GM18511 (cell line): ENCODE data around the gene ASAP3.
"Not testable (repeated sequence)": the region's sequence is repeated elsewhere in the genome, so short reads cannot be mapped to it uniquely, and the experiment has no call there.

Experiments used
- ATAC-seq: cut with Tn5 transposase; IDR thresholded peaks from one replicate; pipeline ENCODE4 v1.9.1; 2021; ENCODE audit warnings: mild to moderate bottlenecking, moderate library complexity; ENCODE audit not compliant: unreplicated experiment

The ASAP3 gene

GRCh38 chr1:23515905-23516304 lies 31.9 kb upstream of the ASAP3 start:
- no peak for ATAC-seq

GRCh38 chr1:23514111-23514679 lies 30.2 kb upstream of the ASAP3 start:
- ATAC-seq, result no peak

- ATAC-seq, result no peak
Observed at GRCh38 chr1:23509896-23510295, 25.9 kb upstream of the ASAP3 start.

GRCh38 chr1:23506376-23507107 lies 22.6 kb upstream of the ASAP3 start:
- ATAC-seq, result no peak

- no peak for ATAC-seq
Observed at GRCh38 chr1:23505851-23506250, 21.9 kb upstream of the ASAP3 start.

- not testable (repeated sequence) for ATAC-seq
Observed at GRCh38 chr1:23504156-23504555, 20.2 kb upstream of the ASAP3 start.

- ATAC-seq, result no peak
Observed at GRCh38 chr1:23502951-23503350, 19.0 kb upstream of the ASAP3 start.

- ATAC-seq, result no peak
Observed at GRCh38 chr1:23500466-23500865, 16.5 kb upstream of the ASAP3 start.

- no peak for ATAC-seq
Observed at GRCh38 chr1:23497777-23498439, 13.9 kb upstream of the ASAP3 start.

GRCh38 chr1:23496490-23497181 lies 12.7 kb upstream of the ASAP3 start:
- ATAC-seq, result no peak

GRCh38 chr1:23494836-23495235 lies 10.9 kb upstream of the ASAP3 start:
- not testable (repeated sequence) for ATAC-seq

GRCh38 chr1:23492776-23493175 lies 8.8 kb upstream of the ASAP3 start:
- not testable (repeated sequence) for ATAC-seq

GRCh38 chr1:23492132-23492720 lies 8.2 kb upstream of the ASAP3 start:
- ATAC-seq, result no peak

- no peak for ATAC-seq
Observed at GRCh38 chr1:23489842-23490241, 5.9 kb upstream of the ASAP3 start.

GRCh38 chr1:23485002-23485332 lies 988 bp upstream of the ASAP3 start:
- ATAC-seq, result no peak

GRCh38 chr1:23484253-23485001 lies 448 bp upstream of the ASAP3 start:
- ATAC-seq, result peak; percentile 54

GRCh38 chr1:23481904-23482303 lies 2.1 kb downstream of the ASAP3 start:
- no peak for ATAC-seq

GRCh38 chr1:23481026-23481597 lies 2.9 kb downstream of the ASAP3 start:
- ATAC-seq, result no peak

GRCh38 chr1:23480187-23481025 lies 3.6 kb downstream of the ASAP3 start:
- ATAC-seq, result no peak

- ATAC-seq, result no peak
Observed at GRCh38 chr1:23479666-23479941, 4.4 kb downstream of the ASAP3 start.
